Measurements from ENCODE around the gene CAPRIN2. TPM values are rescaled to one million over a fixed set of nuclear protein-coding genes. Genes with fewer than 3 reads are reported as not detected.

Gene CAPRIN2
- total and polyA plus RNA-seq, 8 donors: 6.7 to 154 (median 25.7) TPM

GRCh38 chr12:30691122-30691879 is 63.5 kb downstream of the CAPRIN2 start:
- Histone ChIP-seq H3K27ac (peak overlapping the region in 2 of 5 donors; percentile 2 to 54), H3K9me3 (no peaks in the 10 kb centered on the region), H3K27me3 (no peaks in the 10 kb centered on the region), H3K4me1 (peaks cover 18 to 46% (median 37%) of the 10 kb centered on the region in 4 donors), H3K36me3 (peaks cover 0 to 7% (median 2%) of the 10 kb centered on the region in 4 donors), H3K4me3 (no peak overlapping the region)
- WGBS, 5 donors: 66 to 83% (median 74%) methylated on average over 4 of the region's 4 CpGs
- no peak for TF ChIP-seq EP300 (IDR thresholded peaks at IDR 0.05)
- no peak for TF ChIP-seq POLR2AphosphoS5 (IDR thresholded peaks at IDR 0.05)
- TF ChIP-seq POLR2A (IDR thresholded peaks at IDR 0.05): no peak
- TF ChIP-seq, protein P1, sequence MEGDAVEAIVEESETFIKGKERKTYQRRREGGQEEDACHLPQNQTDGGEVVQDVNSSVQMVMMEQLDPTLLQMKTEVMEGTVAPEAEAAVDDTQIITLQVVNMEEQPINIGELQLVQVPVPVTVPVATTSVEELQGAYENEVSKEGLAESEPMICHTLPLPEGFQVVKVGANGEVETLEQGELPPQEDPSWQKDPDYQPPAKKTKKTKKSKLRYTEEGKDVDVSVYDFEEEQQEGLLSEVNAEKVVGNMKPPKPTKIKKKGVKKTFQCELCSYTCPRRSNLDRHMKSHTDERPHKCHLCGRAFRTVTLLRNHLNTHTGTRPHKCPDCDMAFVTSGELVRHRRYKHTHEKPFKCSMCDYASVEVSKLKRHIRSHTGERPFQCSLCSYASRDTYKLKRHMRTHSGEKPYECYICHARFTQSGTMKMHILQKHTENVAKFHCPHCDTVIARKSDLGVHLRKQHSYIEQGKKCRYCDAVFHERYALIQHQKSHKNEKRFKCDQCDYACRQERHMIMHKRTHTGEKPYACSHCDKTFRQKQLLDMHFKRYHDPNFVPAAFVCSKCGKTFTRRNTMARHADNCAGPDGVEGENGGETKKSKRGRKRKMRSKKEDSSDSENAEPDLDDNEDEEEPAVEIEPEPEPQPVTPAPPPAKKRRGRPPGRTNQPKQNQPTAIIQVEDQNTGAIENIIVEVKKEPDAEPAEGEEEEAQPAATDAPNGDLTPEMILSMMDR (IDR thresholded peaks at IDR 0.05): no peak
- intact Hi-C loops (cut with DNase I; ENCODE audit: low total_unique reads): no loop called here
- DNase-seq: no peak

GRCh38 chr12:30687265-30687986 is 67.3 kb downstream of the CAPRIN2 start:
- WGBS, 5 donors: 69 to 81% (median 77%) methylated on average over 2 of the region's 2 CpGs
- intact Hi-C loops (cut with DNase I; ENCODE audit: low total_unique reads): no loop called here
- Histone ChIP-seq H3K27ac (no peak overlapping the region), H3K9me3 (no peaks in the 10 kb centered on the region), H3K27me3 (no peaks in the 10 kb centered on the region), H3K36me3 (peaks cover 2 to 33% (median 29%) of the 10 kb centered on the region in 4 donors), H3K4me1 (peaks cover 2 to 20% (median 11%) of the 10 kb centered on the region in 4 donors), H3K4me3 (no peak overlapping the region)
- TF ChIP-seq, protein P1 (IDR thresholded peaks at IDR 0.05): no peak
- TF ChIP-seq EP300 (IDR thresholded peaks at IDR 0.05) (no peak), POLR2A (IDR thresholded peaks at IDR 0.05) (no peak), POLR2AphosphoS5 (IDR thresholded peaks at IDR 0.05) (no peak)
- DNase-seq: no peak

GRCh38 chr12:30679241-30679640 is 75.5 kb downstream of the CAPRIN2 start:
- H3K27me3 ChIP-seq: no peaks in the 10 kb centered on the region
- H3K4me1 ChIP-seq: no peaks in the 10 kb centered on the region
- no peak for DNase-seq
- intact Hi-C loops (cut with DNase I; ENCODE audit: low total_unique reads): no loop called here
- no peak overlapping the region for H3K27ac ChIP-seq
- no peak overlapping the region for H3K4me3 ChIP-seq
- no peaks in the 10 kb centered on the region for H3K9me3 ChIP-seq
- peaks cover 32 to 85% (median 78%) of the 10 kb centered on the region in 4 donors for H3K36me3 ChIP-seq
- 79 to 93% (median 88%) methylated on average over 1 of the region's 1 CpG for WGBS, 5 donors
- TF ChIP-seq EP300 (IDR thresholded peaks at IDR 0.05) (no peak), POLR2A (IDR thresholded peaks at IDR 0.05) (no peak), POLR2AphosphoS5 (IDR thresholded peaks at IDR 0.05) (no peak)
- TF ChIP-seq, protein P1 (IDR thresholded peaks at IDR 0.05): no peak

DNA sequence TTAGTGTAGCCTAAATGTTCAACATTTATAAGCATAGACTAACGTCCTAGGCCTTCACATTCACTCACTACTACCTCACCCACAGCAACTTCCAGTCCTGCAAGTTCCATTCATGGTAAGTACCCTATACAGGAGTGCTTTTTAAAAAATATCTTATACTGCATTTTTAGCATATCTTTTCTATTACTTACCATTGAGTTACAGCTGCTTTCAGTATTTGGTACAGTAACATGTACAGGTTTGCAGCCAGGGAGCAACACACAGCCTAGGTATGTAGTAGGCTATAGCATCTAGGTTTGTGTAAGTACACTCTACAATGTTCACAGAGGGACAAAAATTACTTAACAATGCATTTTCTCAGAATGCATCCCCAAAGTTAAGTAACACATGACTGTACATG is 76.5 kb downstream of the CAPRIN2 start:
- DNase-seq: no peak
- no peak for TF ChIP-seq POLR2AphosphoS5 (IDR thresholded peaks at IDR 0.05)
- TF ChIP-seq, protein P1 (IDR thresholded peaks at IDR 0.05): no peak
- no peak for TF ChIP-seq POLR2A (IDR thresholded peaks at IDR 0.05)
- no peak for TF ChIP-seq EP300 (IDR thresholded peaks at IDR 0.05)
- Histone ChIP-seq H3K4me3 (no peak overlapping the region), H3K4me1 (no peaks in the 10 kb centered on the region), H3K27ac (no peak overlapping the region), H3K27me3 (no peaks in the 10 kb centered on the region), H3K9me3 (no peaks in the 10 kb centered on the region), H3K36me3 (peaks cover 33 to 91% (median 78%) of the 10 kb centered on the region in 4 donors)
- intact Hi-C loops (cut with DNase I; ENCODE audit: low total_unique reads): no loop called here
- WGBS, 5 donors: 79 to 97% (median 90%) methylated on average over 1 of the region's 1 CpG
